OCI-LY1 (cell line): ENCODE data around the gene IFNA16.
"Not testable (repeated sequence)": the region's sequence is repeated elsewhere in the genome, so short reads cannot be mapped to it uniquely, and the experiment has no call there.

Experiments used
- H2AFZ ChIP-seq: fragments of 200-600 bp; sonication (generic), shearing (Covaris generic); 2 replicates; pipeline ENCODE4 v1.6.0; 2014; ENCODE audit warnings: antibody characterized with exemption, mild to moderate bottlenecking, low read length
- H3F3A ChIP-seq: fragments of 200-600 bp; sonication (generic), shearing (Covaris generic); 2 replicates; pipeline ENCODE4 v1.6.0; 2014; ENCODE audit warnings: mild to moderate bottlenecking, antibody characterized with exemption, low read length, moderate library complexity; ENCODE audit not compliant: insufficient read depth
- H3K27ac ChIP-seq: fragments of 200-600 bp; sonication (generic); 2 replicates; pipeline ENCODE4 v1.5.1; 2014; ENCODE audit warnings: low read length, mixed run types, mild to moderate bottlenecking, low read depth; ENCODE audit not compliant: poor library complexity, severe bottlenecking
- H3K27me3 ChIP-seq: fragments of 200-600 bp; sonication (generic); 2 replicates; pipeline ENCODE4 v1.6.0; 2014; ENCODE audit warnings: antibody characterized with exemption, mild to moderate bottlenecking, low read length, moderate library complexity; ENCODE audit not compliant: insufficient read depth
- H3K36me3 ChIP-seq: fragments of 200-600 bp; sonication (generic); 2 replicates; pipeline ENCODE4 v1.6.1; 2014; ENCODE audit warnings: mild to moderate bottlenecking, antibody characterized with exemption, low read length, moderate library complexity, mixed read lengths; ENCODE audit not compliant: insufficient read depth
- H3K4me1 ChIP-seq: fragments of 200-600 bp; sonication (generic); 2 replicates; pipeline ENCODE4 v1.5.1; 2014; ENCODE audit warnings: mild to moderate bottlenecking, low read length, moderate library complexity; ENCODE audit not compliant: insufficient read depth, severe bottlenecking
- H3K4me2 ChIP-seq: fragments of 200-600 bp; sonication (generic), shearing (Covaris generic); 2 replicates; pipeline ENCODE4 v1.6.1; 2014; ENCODE audit warnings: low read length
- H3K4me3 ChIP-seq: fragments of 200-600 bp; sonication (generic); 2 replicates; pipeline ENCODE4 v1.5.1; 2014; ENCODE audit warnings: low read length, low read depth, mild to moderate bottlenecking, mixed read lengths; ENCODE audit not compliant: poor library complexity, severe bottlenecking
- H3K79me2 ChIP-seq: fragments of 200-600 bp; shearing (Covaris generic); 2 replicates; pipeline ENCODE4 v1.6.1; 2016; ENCODE audit warnings: mixed run types, low read length, mixed read lengths; ENCODE audit not compliant: insufficient read depth
- H3K9ac ChIP-seq: fragments of 200-600 bp; sonication (generic), shearing (Covaris generic); 2 replicates; pipeline ENCODE4 v1.6.1; 2014; ENCODE audit warnings: mild to moderate bottlenecking, low read length, mixed read lengths
- H3K9me2 ChIP-seq: fragments of 200-600 bp; sonication (generic), shearing (Covaris generic); 2 replicates; pipeline ENCODE4 v1.6.1; 2014; ENCODE audit warnings: low read depth, mild to moderate bottlenecking, low read length, mixed read lengths
- H3K9me3 ChIP-seq: fragments of 200-600 bp; shearing (Covaris generic); 2 replicates; pipeline ENCODE4 v1.6.1; 2014; ENCODE audit warnings: low read length, mixed read lengths
- H4K20me1 ChIP-seq: fragments of 200-600 bp; sonication (generic), shearing (Covaris generic); 2 replicates; pipeline ENCODE4 v1.6.0; 2016; ENCODE audit warnings: mild to moderate bottlenecking, low read length; ENCODE audit not compliant: insufficient read depth
- EZH2 ChIP-seq: fragments of 200-600 bp; sonication (generic), shearing (Covaris generic); IDR thresholded peaks from 2 replicates; pipeline ENCODE4 v1.8.0; 2017; ENCODE audit warnings: borderline replicate concordance, mixed run types, mild to moderate bottlenecking, antibody characterized with exemption, low read length, moderate library complexity, mixed read lengths
- TF ChIP-seq, protein P1 (sequence below): fragments of 200-600 bp; sonication (generic), shearing (Covaris generic); IDR thresholded peaks from 2 replicates; pipeline ENCODE4 v1.5.1; 2017; ENCODE audit warnings: mild to moderate bottlenecking, antibody characterized with exemption, low read length, moderate library complexity, mixed read lengths

IFNA16 gene

DNA sequence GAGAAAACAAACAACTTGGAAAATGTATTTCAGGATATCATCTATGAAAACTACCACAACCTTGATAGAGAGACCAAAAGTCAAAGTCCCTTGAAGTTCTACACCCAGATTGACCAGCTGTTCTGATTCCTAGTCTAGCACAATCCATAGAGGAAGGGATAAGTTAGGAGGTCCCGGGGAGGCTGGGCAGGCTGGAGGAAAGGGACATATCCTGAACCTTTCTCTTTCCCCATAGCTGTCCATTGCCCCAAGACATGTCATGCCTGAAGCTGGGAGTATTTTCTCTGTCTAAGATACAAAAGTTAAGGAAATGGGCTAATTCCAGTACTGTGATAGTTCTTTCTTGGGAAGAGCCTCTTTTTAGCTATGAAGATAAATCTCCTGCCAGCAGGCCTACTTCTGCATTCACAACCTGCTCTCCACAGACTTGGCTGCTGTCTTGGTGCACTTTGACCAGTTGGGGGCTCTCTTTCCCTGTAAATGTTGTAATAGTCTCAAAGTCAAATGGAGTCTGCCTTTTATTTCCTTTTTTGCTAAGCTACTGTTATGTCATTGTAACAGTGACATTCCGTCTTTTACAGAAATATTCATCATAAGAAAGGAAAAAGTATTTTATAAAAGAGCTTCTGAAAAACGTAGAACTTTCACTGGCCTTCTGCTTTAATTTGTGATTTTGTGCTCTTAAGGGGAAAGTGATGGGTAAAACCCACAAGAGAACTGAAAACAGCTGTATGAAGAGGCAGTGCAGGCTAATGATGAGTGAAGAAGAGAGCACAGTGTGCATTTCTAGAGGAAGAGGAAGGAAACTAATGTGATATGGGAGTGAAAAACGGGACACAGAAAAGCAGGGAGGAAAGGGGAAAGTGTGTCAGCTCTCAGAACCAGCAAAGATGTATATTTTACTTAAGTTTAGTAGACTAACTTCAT, 34.0 kb downstream of the IFNA16 start:
- not testable (repeated sequence) for H3K27me3 ChIP-seq, H4K20me1 ChIP-seq, H3K4me2 ChIP-seq, H2AFZ ChIP-seq, H3K79me2 ChIP-seq, H3K36me3 ChIP-seq, H3K4me3 ChIP-seq, H3K9me2 ChIP-seq, H3F3A ChIP-seq, H3K4me1 ChIP-seq, H3K9ac ChIP-seq, H3K9me3 ChIP-seq, H3K27ac ChIP-seq
- TF ChIP-seq, protein P1, sequence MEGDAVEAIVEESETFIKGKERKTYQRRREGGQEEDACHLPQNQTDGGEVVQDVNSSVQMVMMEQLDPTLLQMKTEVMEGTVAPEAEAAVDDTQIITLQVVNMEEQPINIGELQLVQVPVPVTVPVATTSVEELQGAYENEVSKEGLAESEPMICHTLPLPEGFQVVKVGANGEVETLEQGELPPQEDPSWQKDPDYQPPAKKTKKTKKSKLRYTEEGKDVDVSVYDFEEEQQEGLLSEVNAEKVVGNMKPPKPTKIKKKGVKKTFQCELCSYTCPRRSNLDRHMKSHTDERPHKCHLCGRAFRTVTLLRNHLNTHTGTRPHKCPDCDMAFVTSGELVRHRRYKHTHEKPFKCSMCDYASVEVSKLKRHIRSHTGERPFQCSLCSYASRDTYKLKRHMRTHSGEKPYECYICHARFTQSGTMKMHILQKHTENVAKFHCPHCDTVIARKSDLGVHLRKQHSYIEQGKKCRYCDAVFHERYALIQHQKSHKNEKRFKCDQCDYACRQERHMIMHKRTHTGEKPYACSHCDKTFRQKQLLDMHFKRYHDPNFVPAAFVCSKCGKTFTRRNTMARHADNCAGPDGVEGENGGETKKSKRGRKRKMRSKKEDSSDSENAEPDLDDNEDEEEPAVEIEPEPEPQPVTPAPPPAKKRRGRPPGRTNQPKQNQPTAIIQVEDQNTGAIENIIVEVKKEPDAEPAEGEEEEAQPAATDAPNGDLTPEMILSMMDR: peak; percentile 66

DNA sequence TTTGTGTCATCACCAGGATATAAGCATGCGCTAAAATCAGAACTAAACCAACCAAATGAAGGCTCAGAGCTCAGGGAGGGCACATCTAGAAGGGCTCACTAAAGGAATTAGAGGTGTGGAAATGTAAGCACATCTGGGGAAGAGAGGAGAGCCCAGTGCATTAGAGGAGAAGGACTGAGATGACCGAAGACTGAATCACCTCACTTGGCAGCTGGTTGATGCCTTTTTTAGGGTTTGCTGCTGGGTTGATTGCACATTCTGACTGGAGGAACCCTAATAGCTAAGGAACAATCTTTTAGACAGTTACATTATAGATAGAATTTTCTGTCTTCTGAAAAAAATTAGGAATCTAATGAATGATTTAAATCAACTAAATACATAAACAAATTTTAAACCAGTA, 42.4 kb downstream of the IFNA16 start:
- H3K79me2 ChIP-seq: no peaks in the 10 kb centered on the region
- no peaks in the 10 kb centered on the region for H3F3A ChIP-seq
- no peaks in the 10 kb centered on the region for H3K27me3 ChIP-seq
- H2AFZ ChIP-seq: no peak overlapping the region
- no peak for TF ChIP-seq EZH2
- TF ChIP-seq, protein P1: no peak
- no peaks in the 10 kb centered on the region for H3K4me1 ChIP-seq
- H3K9ac ChIP-seq: no peak overlapping the region
- no peak overlapping the region for H3K4me2 ChIP-seq
- H3K9me3 ChIP-seq: no peaks in the 10 kb centered on the region
- no peak overlapping the region for H3K27ac ChIP-seq
- H3K9me2 ChIP-seq: no peaks in the 10 kb centered on the region
- H3K36me3 ChIP-seq: no peaks in the 10 kb centered on the region
- H4K20me1 ChIP-seq: no peaks in the 10 kb centered on the region
- no peak overlapping the region for H3K4me3 ChIP-seq

DNA sequence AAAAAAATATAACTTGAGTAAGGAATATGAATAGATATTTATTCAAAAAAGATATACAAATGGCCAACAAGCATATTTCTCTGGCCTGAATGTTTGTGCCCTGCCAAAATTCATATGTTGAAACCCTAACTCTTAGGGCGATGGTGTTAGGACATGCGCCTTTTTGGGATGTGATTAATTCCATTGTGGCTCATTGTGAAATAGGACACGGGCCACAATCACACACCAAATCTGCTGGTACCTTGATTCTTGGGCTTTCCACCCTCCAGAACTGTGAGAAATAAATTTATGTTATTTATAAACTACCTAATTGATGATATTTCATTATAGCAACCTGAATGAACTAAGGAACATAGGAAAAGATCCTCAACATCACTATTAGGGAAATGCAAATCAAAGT, 45.0 kb downstream of the IFNA16 start:
- Histone ChIP-seq H3K27ac (no peak overlapping the region), H3K4me1 (no peaks in the 10 kb centered on the region), H3K9me2 (no peaks in the 10 kb centered on the region), H3K4me3 (no peak overlapping the region), H2AFZ (no peak overlapping the region), H3F3A (no peaks in the 10 kb centered on the region), H3K9ac (no peak overlapping the region), H3K79me2 (no peaks in the 10 kb centered on the region), H3K9me3 (no peaks in the 10 kb centered on the region), H3K27me3 (no peaks in the 10 kb centered on the region), H3K4me2 (no peak overlapping the region), H3K36me3 (no peaks in the 10 kb centered on the region), H4K20me1 (no peaks in the 10 kb centered on the region)
- TF ChIP-seq, protein P1: no peak
- no peak for TF ChIP-seq EZH2
